ENCODE data around the gene DDX41. TPM values are rescaled to one million over a fixed set of nuclear protein-coding genes. Genes with fewer than 3 reads are reported as not detected.

DDX41 gene
- total RNA-seq, 1 donor from 2014 or later, result 125 TPM

- H3K4me1 ChIP-seq, result peaks cover 42% of the 10 kb centered on the region
- intact Hi-C loops (cut with DNase I), result no loop called here
- DNase-seq (ENCODE audit: extremely low spot score in 2 of 2), result no peak
Measured at GRCh38 chr5:177468329-177468684, 48.5 kb downstream of the DDX41 start.

GRCh38 chr5:177467436-177467835 lies 49.3 kb downstream of the DDX41 start:
- no peak for DNase-seq (ENCODE audit: extremely low spot score in 2 of 2)
- H3K36me3 ChIP-seq, result peaks cover 0 to 24% of the 10 kb centered on the region in 2 donors
- no peak overlapping the region for H3K4me3 ChIP-seq
- no peak overlapping the region for H3K27ac ChIP-seq
- H3K4me1 ChIP-seq, result peaks cover 39% of the 10 kb centered on the region
- no peaks in the 10 kb centered on the region for H3K27me3 ChIP-seq
- TF ChIP-seq CTCF (IDR thresholded peaks at IDR 0.05) (no peak), POLR2AphosphoS5 (IDR thresholded peaks at IDR 0.05; ENCODE audit: insufficient read depth in 1 of 2, low read depth in 1 of 2) (no peak), POLR2A (IDR thresholded peaks at IDR 0.05) (no peak)
- no peaks in the 10 kb centered on the region for H3K9me3 ChIP-seq
- intact Hi-C loops (cut with DNase I), result no loop called here

More at GRCh38 chr5:177468329-177468684, 48.5 kb downstream of the DDX41 start:
- Histone ChIP-seq H3K9me3 (no peaks in the 10 kb centered on the region), H3K36me3 (peaks cover 0 to 24% of the 10 kb centered on the region in 2 donors), H3K27me3 (no peaks in the 10 kb centered on the region), H3K27ac (no peak overlapping the region), H3K4me3 (no peak overlapping the region)
- no peak for TF ChIP-seq CTCF (IDR thresholded peaks at IDR 0.05)
- no peak for TF ChIP-seq POLR2A (IDR thresholded peaks at IDR 0.05)
- TF ChIP-seq POLR2AphosphoS5 (IDR thresholded peaks at IDR 0.05; ENCODE audit: insufficient read depth in 1 of 2, low read depth in 1 of 2), result no peak

- Histone ChIP-seq H3K4me1 (peaks cover 33% of the 10 kb centered on the region), H3K4me3 (no peak overlapping the region), H3K27ac (no peak overlapping the region), H3K27me3 (no peaks in the 10 kb centered on the region), H3K9me3 (no peaks in the 10 kb centered on the region), H3K36me3 (peaks cover 0 to 24% of the 10 kb centered on the region in 2 donors)
- TF ChIP-seq CTCF (IDR thresholded peaks at IDR 0.05), result no peak
- TF ChIP-seq POLR2A (IDR thresholded peaks at IDR 0.05), result no peak
- no peak for TF ChIP-seq POLR2AphosphoS5 (IDR thresholded peaks at IDR 0.05; ENCODE audit: insufficient read depth in 1 of 2, low read depth in 1 of 2)
- intact Hi-C loops (cut with DNase I), result no loop called here
- DNase-seq (ENCODE audit: extremely low spot score in 2 of 2), result no peak
Measured at GRCh38 chr5:177466861-177467260, 49.9 kb downstream of the DDX41 start.

- no peak overlapping the region for H3K4me3 ChIP-seq
- H3K36me3 ChIP-seq, result peaks cover 0 to 29% of the 10 kb centered on the region in 2 donors
- intact Hi-C loops (cut with DNase I), result no loop called here
- no peaks in the 10 kb centered on the region for H3K9me3 ChIP-seq
- no peaks in the 10 kb centered on the region for H3K27me3 ChIP-seq
- no peak for DNase-seq (ENCODE audit: extremely low spot score in 2 of 2)
- TF ChIP-seq CTCF (IDR thresholded peaks at IDR 0.05) (no peak), POLR2A (IDR thresholded peaks at IDR 0.05) (no peak), POLR2AphosphoS5 (IDR thresholded peaks at IDR 0.05; ENCODE audit: insufficient read depth in 1 of 2, low read depth in 1 of 2) (no peak)
- H3K27ac ChIP-seq, result no peak overlapping the region
- peaks cover 15% of the 10 kb centered on the region for H3K4me1 ChIP-seq
Measured at GRCh38 chr5:177465044-177465443, 51.7 kb downstream of the DDX41 start.

- Histone ChIP-seq H3K4me3 (no peak overlapping the region), H3K27ac (no peak overlapping the region), H3K9me3 (no peaks in the 10 kb centered on the region), H3K36me3 (peaks cover 0 to 31% of the 10 kb centered on the region in 2 donors), H3K4me1 (peaks cover 5% of the 10 kb centered on the region), H3K27me3 (no peaks in the 10 kb centered on the region)
- TF ChIP-seq POLR2A (IDR thresholded peaks at IDR 0.05) (no peak), POLR2AphosphoS5 (IDR thresholded peaks at IDR 0.05; ENCODE audit: insufficient read depth in 1 of 2, low read depth in 1 of 2) (peak in 1 of 2 donors; percentile 35)
- intact Hi-C loops (cut with DNase I), result no loop called here
- no peak for DNase-seq (ENCODE audit: extremely low spot score in 2 of 2)
Measured at GRCh38 chr5:177462021-177462670, 54.6 kb downstream of the DDX41 start.

Other genes starting within 250 kb of the DDX41 start
- 48.6 TPM for gene RAB24, start 213.2 kb downstream of the DDX41 start, total RNA-seq
- gene PRELID1, start 213.2 kb downstream of the DDX41 start, total RNA-seq, result 93.3 TPM
- gene MXD3, start 205.1 kb downstream of the DDX41 start, total RNA-seq, result 5.4 TPM
- gene LMAN2, start 165.3 kb downstream of the DDX41 start, total RNA-seq, result 166 TPM
- 49.1 TPM for gene RGS14, start 159.0 kb downstream of the DDX41 start, total RNA-seq
- gene SLC34A1, start 132.5 kb downstream of the DDX41 start, total RNA-seq, result not detected
- not detected for gene PFN3, start 116.3 kb downstream of the DDX41 start, total RNA-seq
- gene F12, start 107.4 kb downstream of the DDX41 start, total RNA-seq, result 5.2 TPM
- gene GRK6, start 90.3 kb downstream of the DDX41 start, total RNA-seq, result 28.7 TPM
- gene PRR7, start 70.1 kb downstream of the DDX41 start, total RNA-seq, result 1.2 TPM
- 69.0 TPM for gene DBN1, start 43.3 kb downstream of the DDX41 start, total RNA-seq
- gene PDLIM7, start 19.4 kb downstream of the DDX41 start, total RNA-seq, result 118 TPM
- 12.0 TPM for gene DOK3, start 7.1 kb downstream of the DDX41 start, total RNA-seq
- gene FAM193B, start 37.6 kb upstream of the DDX41 start, total RNA-seq, result 72.4 TPM
- 83.7 TPM for gene TMED9, start 75.2 kb upstream of the DDX41 start, total RNA-seq
- 19.4 TPM for gene B4GALT7, start 83.2 kb upstream of the DDX41 start, total RNA-seq

All from vagina (tissue), 2 donors.